HG03280 (cell line): Measurements from ENCODE around the gene BLACAT1.
A peak's percentile ranks its signal among the peaks of the same experiment; 100 is the strongest.
"Not testable (repeated sequence)": the region's sequence is repeated elsewhere in the genome, so short reads cannot be mapped to it uniquely, and the experiment has no call there.

Experiments
- ATAC-seq: cut with Tn5 transposase; IDR thresholded peaks from one replicate; pipeline ENCODE4 v1.9.1; 2021; ENCODE audit warnings: mild to moderate bottlenecking, moderate library complexity; ENCODE audit not compliant: unreplicated experiment

BLACAT1 gene

GRCh38 chr1:205442051-205442725, 13.7 kb downstream of the BLACAT1 start:
- no peak for ATAC-seq

GRCh38 chr1:205441716-205442050, 14.2 kb downstream of the BLACAT1 start:
- ATAC-seq = no peak

- no peak for ATAC-seq
These were observed 14.6 kb downstream of the BLACAT1 start for GRCh38 chr1:205441318-205441633.

GRCh38 chr1:205440476-205441317, 15.1 kb downstream of the BLACAT1 start:
- ATAC-seq = peak; percentile 69

GRCh38 chr1:205440121-205440475, 15.7 kb downstream of the BLACAT1 start:
- no peak for ATAC-seq

- ATAC-seq = no peak
These were observed 17.4 kb downstream of the BLACAT1 start for GRCh38 chr1:205438213-205439158.

GRCh38 chr1:205437570-205437969, 18.3 kb downstream of the BLACAT1 start:
- ATAC-seq = no peak

GRCh38 chr1:205436776-205437410, 19.0 kb downstream of the BLACAT1 start:
- no peak for ATAC-seq

- no peak for ATAC-seq
These were observed 20.0 kb downstream of the BLACAT1 start for GRCh38 chr1:205435578-205436573.

- ATAC-seq = no peak
These were observed 21.1 kb downstream of the BLACAT1 start for GRCh38 chr1:205434738-205435137.

GRCh38 chr1:205432692-205433091, 23.2 kb downstream of the BLACAT1 start:
- not testable (repeated sequence) for ATAC-seq

- ATAC-seq = no peak
These were observed 23.7 kb downstream of the BLACAT1 start for GRCh38 chr1:205432116-205432515.

- no peak for ATAC-seq
These were observed 25.0 kb downstream of the BLACAT1 start for GRCh38 chr1:205430696-205431305.

GRCh38 chr1:205429762-205430695, 25.8 kb downstream of the BLACAT1 start:
- no peak for ATAC-seq

- no peak for ATAC-seq
These were observed 30.8 kb downstream of the BLACAT1 start for GRCh38 chr1:205424901-205425600.

GRCh38 chr1:205423814-205424399, 31.9 kb downstream of the BLACAT1 start:
- ATAC-seq = no peak

- no peak for ATAC-seq
These were observed 32.7 kb downstream of the BLACAT1 start for GRCh38 chr1:205422993-205423642.
